CD4-positive, alpha-beta T cell treated with Interleukin-4 for 1 hour (primary cell): ENCODE data around the gene CDH4.

ENCODE experiments used
- DNase-seq, 2 donors: peaks; one replicate each; pipeline ENCODE4 v3.0.0-alpha.2; 2020 to 2022

CDH4 gene

GRCh38 chr20:61778495-61778863 lies 526.4 kb downstream of the CDH4 start:
- no peak for DNase-seq

- no peak for DNase-seq
These were observed 527.3 kb downstream of the CDH4 start for GRCh38 chr20:61779176-61779965.

- DNase-seq: no peak
These were observed 528.0 kb downstream of the CDH4 start for GRCh38 chr20:61780066-61780465.

GRCh38 chr20:61784801-61785566 lies 532.9 kb downstream of the CDH4 start:
- DNase-seq: no peak

GRCh38 chr20:61785567-61785816 lies 533.4 kb downstream of the CDH4 start:
- DNase-seq: no peak

- DNase-seq: no peak
These were observed 534.2 kb downstream of the CDH4 start for GRCh38 chr20:61786230-61786629.

GRCh38 chr20:61788343-61788742 lies 536.3 kb downstream of the CDH4 start:
- DNase-seq: no peak

- DNase-seq: no peak
These were observed 537.3 kb downstream of the CDH4 start for GRCh38 chr20:61789329-61789728.

GRCh38 chr20:61790116-61790827 lies 538.2 kb downstream of the CDH4 start:
- DNase-seq: no peak

GRCh38 chr20:61791995-61792394 lies 539.9 kb downstream of the CDH4 start:
- no peak for DNase-seq

GRCh38 chr20:61795669-61796630 lies 543.9 kb downstream of the CDH4 start:
- DNase-seq: no peak

GRCh38 chr20:61796738-61797137 lies 544.7 kb downstream of the CDH4 start:
- no peak for DNase-seq

GRCh38 chr20:61797200-61797599 lies 545.1 kb downstream of the CDH4 start:
- DNase-seq: no peak

- no peak for DNase-seq
These were observed 545.9 kb downstream of the CDH4 start for GRCh38 chr20:61797971-61798411.

- DNase-seq: no peak
These were observed 546.6 kb downstream of the CDH4 start for GRCh38 chr20:61798632-61799031.

- DNase-seq: no peak
These were observed 547.4 kb downstream of the CDH4 start for GRCh38 chr20:61799394-61799923.

- no peak for DNase-seq
These were observed 547.9 kb downstream of the CDH4 start for GRCh38 chr20:61799928-61800327.

- no peak for DNase-seq
These were observed 548.5 kb downstream of the CDH4 start for GRCh38 chr20:61800359-61801064.

- no peak for DNase-seq
These were observed 549.0 kb downstream of the CDH4 start for GRCh38 chr20:61801065-61801360.

GRCh38 chr20:61801428-61801827 lies 549.4 kb downstream of the CDH4 start:
- no peak for DNase-seq

- no peak for DNase-seq
These were observed 549.9 kb downstream of the CDH4 start for GRCh38 chr20:61801857-61802442.
